Panc1 (cell line): Measurements from ENCODE around the gene PTTG2. TPM values are rescaled to one million over a fixed set of nuclear protein-coding genes. Genes with fewer than 3 reads are reported as not detected.

ENCODE experiments used
- ATAC-seq: fragments of 200-7000 bp; cut with Tn5 transposase; 2 replicates; pipeline ENCODE4 v1.9.1; 2020; ENCODE audit warnings: mild to moderate bottlenecking, moderate library complexity
- BruUV-seq: library from RNA; stranded (reverse); fragments of 400-500 nt; replicated peaks from 2 replicates; lab custom pipeline; 2021; lab: Mats Ljungman, UMichigan
- CTCF ChIA-PET: fragments of 300-600 bp; sonication (Branson Sonifier 250); formaldehyde crosslinking; loops from one replicate; lab custom pipeline; 2022; ENCODE audit warnings: antibody characterized with exemption; lab: Charles Lee
- POLR2A ChIA-PET: fragments of 300-600 bp; sonication (Branson Sonifier 250); formaldehyde crosslinking; loops from one replicate; lab custom pipeline; 2022; ENCODE audit warnings: antibody characterized with exemption; lab: Charles Lee
- DNase-seq: peaks from one replicate; pipeline ENCODE4 v3.0.0-alpha.2; 2010; ENCODE audit warnings: low read depth, low spot score
- H3K27ac ChIP-seq: 2 replicates; pipeline ENCODE4 v1.5.1; 2011; ENCODE audit warnings: mild to moderate bottlenecking, low read length, inconsistent platforms
- H3K27me3 ChIP-seq: fragments of 200-500 bp; sonication (Bioruptor generic); 2 replicates; pipeline ENCODE4 v1.6.0; 2014; ENCODE audit warnings: low read length, inconsistent platforms; ENCODE audit not compliant: control insufficient read depth, insufficient read depth
- H3K36me3 ChIP-seq: fragments of 200-500 bp; sonication (Bioruptor generic); 2 replicates; pipeline ENCODE4 v1.5.1; 2014; ENCODE audit warnings: inconsistent platforms, mild to moderate bottlenecking, low read length, moderate library complexity; ENCODE audit not compliant: control insufficient read depth, insufficient read depth
- H3K4me1 ChIP-seq: 2 replicates; pipeline ENCODE4 v1.5.1; 2011; ENCODE audit warnings: inconsistent platforms, mild to moderate bottlenecking, low read length, moderate library complexity; ENCODE audit not compliant: control insufficient read depth, insufficient read depth
- H3K4me3 ChIP-seq, 2 experiments: 2 replicates each; pipeline ENCODE4 v1.5.1; 2011 to 2012; ENCODE audit warnings: low read depth in 2 of 2, low read length in 2 of 2, mild to moderate bottlenecking in 2 of 2, inconsistent platforms in 1 of 2, moderate library complexity in 1 of 2
- H3K9me3 ChIP-seq: fragments of 200-500 bp; sonication (Bioruptor generic); 2 replicates; pipeline ENCODE4 v1.5.1; 2014; ENCODE audit warnings: low read depth, mild to moderate bottlenecking, inconsistent platforms, low read length, moderate library complexity; ENCODE audit not compliant: control insufficient read depth, insufficient read depth
- CTCF ChIP-seq: fragments of 450-650 bp; IDR thresholded peaks from 2 replicates; pipeline ENCODE4 v1.5.1; 2017; ENCODE audit warnings: mild to moderate bottlenecking
- POLR2AphosphoS5 ChIP-seq: IDR thresholded peaks from 2 replicates; pipeline ENCODE4 v1.6.1; 2012; ENCODE audit warnings: mild to moderate bottlenecking, low read depth, low read length, moderate library complexity
- REST ChIP-seq, 2 experiments: IDR thresholded peaks; 2 replicates each; pipeline ENCODE4 v1.6.1; 2011 to 2012; ENCODE audit warnings: low read depth in 2 of 2, control low read depth in 1 of 2, low read length in 1 of 2, mild to moderate bottlenecking in 1 of 2, moderate library complexity in 1 of 2; ENCODE audit not compliant: insufficient read depth in 1 of 2
- SIN3A ChIP-seq: IDR thresholded peaks from 2 replicates; pipeline ENCODE4 v1.6.1; 2012; ENCODE audit warnings: low read depth, mild to moderate bottlenecking, low read length, moderate library complexity, borderline replicate concordance; ENCODE audit not compliant: insufficient read depth
- TCF7L2 ChIP-seq: IDR thresholded peaks from 2 replicates; pipeline ENCODE4 v1.6.1; 2011; ENCODE audit warnings: mild to moderate bottlenecking, low read depth, low read length, inconsistent platforms
- in situ Hi-C: cut with HindIII; loops from 2 replicates; pipeline ENCODE4 v1.10.0; 2016; ENCODE audit warnings: low sequenced_read_pairs, low pct_unique_long_range_greater_than_20kb
- intact Hi-C: fragments of 100-400 bp; cut with micrococcal nuclease; formaldehyde crosslinking; loops from one replicate; pipeline ENCODE4 v1.10.0; 2022; ENCODE audit not compliant: unreplicated experiment
- total RNA-seq: library from RNA; stranded (reverse); gene quantifications from one replicate; pipeline ENCODE4 v1.2.1, GENCODE V29; 2021; ENCODE audit not compliant: unreplicated experiment

Gene PTTG2
- total RNA-seq, 1 experiment from 2014 or later: not detected

- no TSS peak for BruUV-seq
- ATAC-seq (no peak), DNase-seq (no peak)
- CTCF ChIA-PET: no interaction called here
- Histone ChIP-seq H3K4me1 (no peaks in the 10 kb centered on the region), H3K27ac (no peak overlapping the region), H3K27me3 (no peaks in the 10 kb centered on the region), H3K9me3 (no peaks in the 10 kb centered on the region), H3K4me3 (no peak overlapping the region), H3K36me3 (no peaks in the 10 kb centered on the region)
- intact Hi-C loops: no loop called here
- no peak for TF ChIP-seq POLR2AphosphoS5
- no peak for TF ChIP-seq SIN3A
- TF ChIP-seq REST (IDR thresholded peaks at IDR 0.05; ENCODE audit: insufficient read depth in 1 of 2, low read depth in 2 of 2, low read length in 1 of 2): no peak
- no peak for TF ChIP-seq CTCF
- no peak for TF ChIP-seq TCF7L2
- in situ Hi-C loops: no loop called here
- POLR2A ChIA-PET: no interaction called here
These were observed 45.4 kb downstream of the PTTG2 start for GRCh38 chr4:38005637-38006036.

- Histone ChIP-seq H3K27ac (no peak overlapping the region), H3K27me3 (no peaks in the 10 kb centered on the region), H3K4me3 (no peak overlapping the region), H3K36me3 (no peaks in the 10 kb centered on the region), H3K4me1 (no peaks in the 10 kb centered on the region), H3K9me3 (no peaks in the 10 kb centered on the region)
- no peak for ATAC-seq
- CTCF ChIA-PET: no interaction called here
- TF ChIP-seq REST (IDR thresholded peaks at IDR 0.05; ENCODE audit: insufficient read depth in 1 of 2, low read depth in 2 of 2, low read length in 1 of 2) (no peak), SIN3A (no peak), TCF7L2 (no peak), CTCF (no peak), POLR2AphosphoS5 (no peak)
- BruUV-seq: no TSS peak
- in situ Hi-C loops (no loop called here), intact Hi-C loops (no loop called here)
- POLR2A ChIA-PET: interaction anchor here (0.6 kb wide), 1 partner anchor 16 kb away, joined by 3 read pairs; no protein-coding TSS in a partner anchor
- no peak for DNase-seq
These were observed 47.4 kb downstream of the PTTG2 start for GRCh38 chr4:38007645-38008044.
